GM21737 (cell line): Measurements from ENCODE around the gene LYRM2.
A peak's percentile ranks its signal among the peaks of the same experiment; 100 is the strongest.

Experiments
- ATAC-seq: cut with Tn5 transposase; IDR thresholded peaks from one replicate; pipeline ENCODE4 v1.9.1; 2021; ENCODE audit warnings: mild to moderate bottlenecking, moderate library complexity; ENCODE audit not compliant: unreplicated experiment

The LYRM2 gene, protein sequence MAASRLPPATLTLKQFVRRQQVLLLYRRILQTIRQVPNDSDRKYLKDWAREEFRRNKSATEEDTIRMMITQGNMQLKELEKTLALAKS

DNA sequence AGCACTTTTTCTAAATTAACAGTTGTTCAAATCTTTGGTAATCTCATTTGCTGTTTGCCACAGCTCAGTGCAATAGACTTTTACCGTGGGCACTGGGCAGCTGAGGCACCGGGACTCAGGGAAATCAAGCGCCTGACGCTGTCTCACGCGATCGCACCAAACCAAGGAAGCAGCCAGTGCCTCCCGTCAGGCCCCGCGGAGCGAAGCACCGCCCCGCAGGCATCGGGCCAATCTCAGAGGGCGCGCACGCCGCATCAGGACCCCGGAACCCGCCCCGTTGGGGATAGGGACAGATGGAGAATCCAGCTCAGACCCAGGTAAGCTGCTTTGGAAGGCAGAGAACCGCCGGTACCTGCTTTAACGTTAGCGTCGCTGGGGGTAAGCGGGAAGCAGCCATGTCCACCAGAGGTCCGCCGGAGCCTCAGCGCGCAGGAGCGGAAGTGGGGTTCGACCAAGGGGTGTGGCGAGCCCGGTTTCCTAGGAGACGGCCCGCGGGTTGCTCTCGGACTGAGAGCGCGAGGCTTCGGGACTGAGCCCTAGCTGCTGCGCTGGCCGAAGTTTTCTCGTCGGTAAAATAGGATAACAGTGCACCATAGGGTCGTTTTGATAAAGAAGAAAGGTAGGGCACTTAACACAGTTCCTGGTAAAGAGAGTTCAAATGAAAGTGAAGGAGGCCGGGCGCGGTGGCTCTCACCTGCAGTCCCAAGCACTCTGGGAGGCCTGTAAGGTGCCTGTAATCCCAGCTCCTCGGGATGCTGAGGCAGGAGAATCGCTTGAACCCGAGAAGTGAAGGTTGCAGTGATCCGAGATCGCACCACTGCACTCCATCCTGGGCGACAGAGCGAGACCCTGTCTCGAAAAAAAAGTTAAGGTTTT lies at the start of gene LYRM2:
TSS of gene LYRM2 (minus strand) at position 428 of the 876 bp plus-strand sequence. CDS start at position 397, 31 bp downstream.
- peak; percentile 99 for ATAC-seq

DNA sequence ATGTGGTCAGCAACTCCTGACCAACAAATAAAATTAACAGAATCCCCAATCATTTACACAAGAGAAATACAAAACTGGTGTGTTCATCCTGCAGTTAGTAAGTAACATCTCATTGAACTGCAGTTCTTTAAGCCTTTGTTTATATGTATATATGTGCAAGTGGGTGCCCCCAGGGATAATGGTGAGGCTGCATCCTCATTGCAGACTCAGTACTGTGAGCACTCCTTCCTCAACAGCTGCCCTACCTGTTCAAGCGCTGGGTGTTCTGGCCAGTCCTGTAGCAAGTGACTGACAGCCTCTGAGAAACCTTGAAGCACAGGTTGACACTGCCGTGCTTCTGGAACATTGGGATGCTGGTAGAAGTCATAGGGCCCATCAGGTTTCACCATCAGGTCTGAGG lies 49.8 kb upstream of the LYRM2 start:
- ATAC-seq, result no peak

DNA sequence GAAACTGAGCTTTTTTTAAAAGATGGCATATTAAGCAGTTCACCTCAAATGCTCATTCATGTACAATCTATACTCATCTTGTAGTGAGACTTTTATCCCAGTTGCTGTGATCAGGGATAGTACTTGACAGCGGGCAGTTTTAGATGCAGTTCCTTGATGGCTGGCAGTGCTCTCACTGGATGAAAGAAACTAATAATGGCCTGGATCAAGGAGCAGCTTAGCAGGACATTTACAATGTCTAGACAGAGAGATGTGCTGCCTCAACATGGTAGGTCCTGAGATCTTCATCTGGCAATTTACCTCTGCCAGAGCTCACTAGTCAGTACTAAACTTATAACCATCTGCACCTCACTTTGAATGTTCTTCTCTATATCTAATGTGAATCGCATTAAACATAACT lies 46.8 kb upstream of the LYRM2 start:
- ATAC-seq, result no peak

DNA sequence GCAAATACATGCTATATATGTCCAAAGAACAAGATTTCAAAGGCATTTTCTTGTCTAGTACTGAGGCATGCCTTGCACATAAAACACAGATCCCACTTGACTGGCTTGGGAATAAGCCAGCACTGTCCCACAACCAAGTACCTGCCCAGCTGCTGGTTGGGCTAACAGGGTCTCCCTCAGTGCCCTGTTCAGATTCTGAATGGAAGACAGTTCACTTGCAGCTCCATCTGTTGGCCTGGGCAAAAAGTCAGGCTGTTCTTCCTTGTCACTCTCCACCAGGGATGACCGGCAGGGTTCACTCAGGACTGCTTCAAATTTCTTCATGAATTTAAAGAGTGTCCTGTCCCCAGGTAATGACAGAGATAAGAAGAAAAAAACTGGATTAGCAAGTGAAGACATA lies 44.4 kb upstream of the LYRM2 start:
- no peak for ATAC-seq

DNA sequence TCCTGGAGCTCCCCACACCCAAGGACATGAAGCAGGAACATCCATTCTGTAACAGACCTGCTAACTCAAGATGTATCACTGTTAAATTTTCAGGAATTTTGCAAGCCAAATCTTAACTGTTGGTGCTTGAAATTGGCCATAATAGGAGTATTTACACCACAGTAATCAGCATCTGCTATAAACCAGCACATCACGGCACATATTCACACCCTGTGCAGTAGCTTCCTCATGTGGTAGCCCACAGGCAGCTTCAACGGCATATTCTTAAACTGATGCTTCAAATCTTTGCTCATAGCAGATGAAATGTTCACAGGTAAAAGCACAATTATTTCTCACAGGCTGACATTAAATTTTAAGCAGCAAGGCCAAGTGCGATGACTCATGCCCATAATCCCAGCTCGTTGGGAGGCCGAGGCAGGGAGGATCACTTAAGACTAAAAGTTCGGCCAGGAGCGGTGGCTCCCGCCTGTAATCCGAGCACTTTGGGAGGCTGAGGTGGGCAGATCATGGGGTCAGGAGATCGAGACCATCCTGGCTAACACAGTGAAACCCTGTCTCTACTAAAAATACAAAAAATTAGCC lies 43.5 kb upstream of the LYRM2 start:
- ATAC-seq, result no peak

DNA sequence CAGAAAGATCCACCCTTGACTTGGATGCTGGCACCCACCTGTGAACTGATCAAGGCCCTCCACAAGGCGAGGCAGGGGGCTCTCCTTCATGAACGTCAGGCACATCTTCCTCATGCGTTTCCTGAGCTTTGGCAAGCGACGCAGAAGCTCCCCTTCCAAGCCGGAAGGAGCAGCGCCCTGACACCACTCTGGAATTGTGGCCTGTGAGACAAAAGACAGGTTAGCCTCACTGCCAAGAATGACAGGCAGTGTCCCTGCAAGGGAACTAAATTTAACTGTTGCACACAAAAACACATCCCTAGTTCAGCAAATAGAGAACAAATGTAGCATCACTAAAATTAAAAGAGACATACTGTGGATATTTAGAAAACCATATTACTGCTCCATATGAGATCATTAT lies 42.0 kb upstream of the LYRM2 start:
- ATAC-seq, result no peak

DNA sequence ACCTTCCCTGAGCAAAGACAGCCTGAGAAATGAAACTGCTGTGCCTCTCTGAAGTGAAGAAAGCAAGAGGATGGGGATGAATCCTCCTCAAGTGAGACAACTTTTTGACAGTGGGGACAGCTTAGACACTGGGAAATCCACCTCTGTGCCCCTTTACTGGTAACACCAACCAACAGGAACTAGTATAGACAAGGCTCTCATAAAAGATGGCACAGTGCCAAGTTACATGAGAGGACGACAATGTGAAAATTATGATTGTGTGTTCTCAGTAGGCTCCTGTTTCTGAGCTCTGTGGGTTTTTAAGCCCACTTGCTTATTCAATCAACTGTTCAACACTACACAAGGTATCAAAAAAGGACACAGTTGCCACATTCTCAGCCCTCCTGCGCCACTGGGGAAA lies 41.6 kb upstream of the LYRM2 start:
- ATAC-seq, result no peak

DNA sequence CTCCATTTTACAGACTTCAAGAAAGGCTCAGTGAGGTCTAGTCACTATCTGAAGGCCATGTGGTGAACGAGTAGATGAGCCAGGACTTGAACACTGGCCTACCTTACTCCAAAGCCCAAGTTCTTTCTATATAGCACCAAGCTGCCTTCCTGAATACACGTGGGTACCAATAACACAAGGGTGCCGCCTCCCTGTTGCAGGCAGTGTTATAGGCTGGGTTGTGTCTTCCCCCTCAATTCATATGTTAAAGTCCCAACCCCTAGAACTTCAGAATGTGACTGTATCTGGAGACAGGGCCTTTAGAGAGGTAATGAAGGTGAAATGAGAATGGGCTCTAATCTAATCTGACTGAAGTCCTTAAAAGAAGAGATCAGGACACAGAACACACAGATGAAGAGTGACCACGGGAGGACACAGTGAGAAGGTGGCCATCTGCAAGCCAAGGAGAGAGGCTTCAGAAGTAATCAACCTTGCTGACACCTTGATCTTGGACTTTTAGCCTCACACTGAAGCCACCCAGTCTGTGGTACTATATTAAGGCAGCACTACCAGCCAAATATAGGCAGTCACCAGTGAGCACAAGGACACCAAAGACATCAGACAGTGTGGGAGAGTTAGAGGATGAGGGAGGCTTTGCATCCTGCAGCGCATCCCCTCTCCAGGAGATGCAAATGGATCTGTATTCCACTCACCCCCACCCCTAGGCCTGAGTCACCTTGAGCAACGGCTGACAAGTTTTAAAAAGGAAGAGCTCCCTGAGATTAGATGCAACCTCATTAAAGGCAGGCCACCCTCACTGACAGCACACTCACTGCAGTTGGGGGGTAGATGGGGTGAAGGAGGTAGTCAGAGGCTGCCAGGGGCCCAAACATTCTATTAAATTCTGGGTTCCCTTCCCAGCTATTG lies 40.9 kb upstream of the LYRM2 start:
- ATAC-seq, result no peak

DNA sequence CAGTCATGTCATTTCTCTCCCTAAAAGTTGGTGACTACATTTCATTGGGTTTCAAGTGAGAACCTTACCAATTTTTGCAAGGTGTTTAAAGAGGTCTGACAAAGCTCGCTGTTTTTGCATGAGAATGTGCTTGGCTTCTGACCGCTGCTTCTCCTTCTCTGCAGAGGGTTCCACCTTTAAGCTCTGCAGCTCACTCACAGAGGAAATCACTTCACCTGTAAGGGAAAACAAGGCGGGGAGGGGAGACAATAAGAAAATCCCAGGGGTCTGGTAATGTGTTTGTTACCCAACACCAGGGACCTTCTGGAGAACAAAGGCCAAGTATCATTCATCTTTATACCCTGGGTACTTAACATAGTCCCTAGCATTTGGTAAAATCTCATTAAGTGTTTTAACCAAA lies 40.0 kb upstream of the LYRM2 start:
- no peak for ATAC-seq

DNA sequence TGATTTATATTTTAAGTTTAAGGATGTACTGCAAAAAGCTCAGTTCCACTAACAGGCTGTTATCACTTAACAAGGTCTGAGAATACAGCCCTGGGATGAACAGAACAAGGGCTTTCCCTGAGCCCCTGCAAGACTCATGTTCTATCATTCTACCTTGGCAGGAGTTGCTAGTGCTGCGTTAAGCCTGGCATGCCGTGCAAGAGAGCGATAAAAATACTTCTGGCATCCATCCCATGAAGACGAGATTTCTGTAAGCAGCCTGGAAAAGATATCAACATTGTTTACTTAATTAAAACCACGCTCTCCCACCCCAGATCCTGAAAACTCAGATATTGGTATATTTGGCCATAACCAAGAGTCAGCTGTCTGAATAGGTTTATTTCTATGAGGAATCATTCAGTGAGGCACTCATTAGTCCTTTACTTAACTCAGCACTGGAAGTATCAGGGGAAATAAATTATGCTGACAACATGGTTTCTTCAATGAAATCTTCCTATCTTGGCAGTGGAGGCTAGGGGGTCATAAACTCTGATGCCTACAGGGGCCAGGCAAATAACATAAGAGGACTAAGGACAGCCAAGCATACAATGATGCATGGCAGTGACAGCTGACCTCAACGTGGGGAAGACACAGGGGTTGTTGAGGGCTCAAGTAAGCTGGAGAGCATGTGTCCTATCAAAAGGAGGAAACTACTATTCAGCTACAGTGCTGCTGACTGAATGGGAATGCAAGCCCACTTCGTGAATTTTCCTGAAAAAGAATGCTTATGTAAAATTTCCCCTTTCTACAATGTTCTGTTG lies 37.6 kb upstream of the LYRM2 start:
- no peak for ATAC-seq

DNA sequence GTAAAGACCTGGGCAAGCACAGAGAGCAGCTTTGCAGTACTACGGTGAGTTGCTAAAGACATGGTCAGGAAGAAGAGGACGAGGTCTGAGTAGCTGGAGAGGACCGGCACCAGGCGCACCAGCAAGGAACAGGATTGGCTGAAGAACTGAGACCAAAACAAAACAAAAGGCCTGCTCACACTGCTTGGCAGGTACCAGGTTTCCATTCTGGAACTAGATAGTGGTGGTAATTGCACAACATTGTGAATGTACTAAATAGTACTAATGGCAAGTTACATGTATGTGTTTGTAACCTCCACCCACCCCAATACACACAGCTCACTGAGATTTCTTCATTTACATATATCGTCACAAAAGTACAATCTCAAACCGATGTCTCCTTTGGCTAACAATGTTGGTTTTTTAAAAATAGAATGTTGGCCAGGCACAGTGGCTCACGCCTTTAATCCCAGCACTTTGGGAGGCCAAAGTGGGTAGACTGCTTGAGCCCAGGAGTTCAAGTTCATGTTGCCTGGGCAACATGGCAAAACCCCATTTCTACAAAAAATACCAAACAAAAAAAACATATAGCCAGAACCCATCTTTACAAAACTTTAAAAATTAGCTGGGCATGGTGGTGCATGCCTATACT lies 32.5 kb upstream of the LYRM2 start:
- no peak for ATAC-seq

DNA sequence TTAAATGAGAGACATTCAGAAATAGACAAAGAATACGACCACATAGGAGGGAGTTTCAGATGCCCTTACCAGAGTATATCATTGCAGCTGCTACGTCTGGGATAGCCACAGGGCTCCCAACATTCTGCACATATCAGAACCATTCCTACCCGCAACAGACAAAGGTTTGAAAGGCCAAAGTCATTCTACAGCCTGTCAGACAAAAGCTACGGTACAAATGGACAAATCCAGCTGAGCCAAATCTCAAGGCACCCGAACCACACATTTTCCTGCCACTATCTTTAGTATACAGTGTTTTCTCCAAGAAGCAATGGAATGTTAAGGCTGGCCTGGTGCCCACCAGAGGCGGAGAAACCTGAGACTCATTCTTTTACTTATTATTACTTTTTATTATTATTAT lies 30.5 kb upstream of the LYRM2 start:
- ATAC-seq, result no peak

DNA sequence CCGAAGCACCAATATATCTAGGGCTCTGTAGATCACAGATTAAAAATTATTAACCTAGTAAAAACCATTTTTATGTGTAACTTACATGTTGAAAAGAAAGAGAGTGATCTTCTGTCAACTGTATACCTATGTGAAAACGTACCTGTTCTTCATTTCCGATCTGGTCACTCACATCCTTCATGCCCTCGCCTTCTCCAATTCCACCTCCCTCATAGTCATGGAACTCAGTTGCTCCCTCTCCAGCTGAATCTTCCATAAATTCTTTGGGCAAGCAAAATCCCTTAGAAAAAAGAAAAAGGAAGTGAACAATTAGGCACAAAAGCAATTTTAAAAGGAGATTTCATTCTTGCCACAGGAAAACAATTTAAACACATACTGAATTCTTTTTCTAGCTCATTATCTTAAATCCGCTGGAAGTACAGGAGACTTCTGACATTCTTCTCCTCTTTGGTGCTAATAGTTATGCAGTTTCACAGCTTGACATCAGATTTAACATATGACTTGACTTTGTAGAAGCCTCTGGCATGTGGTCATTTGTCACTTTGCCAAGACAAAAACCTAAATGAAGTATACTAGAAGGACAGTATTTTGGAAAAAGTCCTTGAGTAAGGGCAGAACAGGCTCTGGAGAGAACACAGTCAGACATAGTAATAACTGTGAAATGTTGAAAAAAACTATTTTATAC lies 29.5 kb upstream of the LYRM2 start:
- no peak for ATAC-seq

DNA sequence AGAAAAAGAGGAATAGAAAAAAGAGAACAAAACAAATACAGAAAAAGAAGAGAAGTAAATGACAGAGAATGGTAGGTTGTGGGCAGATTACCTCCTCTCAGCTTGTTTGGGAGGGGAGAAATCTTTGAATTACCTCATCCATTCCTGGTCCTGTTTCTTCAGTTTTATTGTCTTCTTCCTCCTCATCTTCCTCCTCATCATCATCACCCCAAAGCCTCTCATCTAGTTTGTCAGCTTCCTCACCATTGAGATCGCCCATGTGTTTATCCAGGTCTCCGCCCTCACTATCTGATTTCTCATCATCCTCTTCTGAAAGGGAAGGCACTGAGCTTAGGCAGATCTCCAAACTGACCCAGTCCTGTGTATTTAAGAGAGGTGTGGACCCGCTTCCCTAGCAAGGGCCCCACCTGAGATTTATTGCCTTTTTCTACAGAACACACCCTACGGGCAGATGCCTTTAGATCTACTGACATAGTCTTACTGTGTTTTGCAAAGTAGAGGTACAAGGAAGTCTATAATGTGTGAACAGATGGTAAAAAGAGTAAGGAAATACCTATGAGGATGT lies 24.2 kb upstream of the LYRM2 start:
- ATAC-seq, result no peak

DNA sequence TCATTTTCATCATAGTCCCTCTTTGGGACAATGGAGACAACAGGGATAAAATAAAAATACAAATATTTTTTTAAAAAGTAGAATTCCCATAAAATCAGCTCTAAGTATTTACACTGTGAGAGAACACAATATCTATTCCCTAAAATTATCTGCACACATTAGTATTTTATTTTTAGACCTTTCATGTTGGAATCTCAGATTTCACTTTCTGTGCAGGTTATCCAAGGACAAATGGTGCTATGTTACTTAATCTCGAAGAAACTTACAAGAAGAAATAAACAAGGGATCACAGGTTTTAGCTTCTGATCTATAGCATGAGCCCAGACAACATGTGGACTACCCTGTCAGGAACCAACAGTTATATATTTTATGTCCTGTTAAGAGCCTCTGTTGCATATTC lies 23.0 kb upstream of the LYRM2 start:
- no peak for ATAC-seq

DNA sequence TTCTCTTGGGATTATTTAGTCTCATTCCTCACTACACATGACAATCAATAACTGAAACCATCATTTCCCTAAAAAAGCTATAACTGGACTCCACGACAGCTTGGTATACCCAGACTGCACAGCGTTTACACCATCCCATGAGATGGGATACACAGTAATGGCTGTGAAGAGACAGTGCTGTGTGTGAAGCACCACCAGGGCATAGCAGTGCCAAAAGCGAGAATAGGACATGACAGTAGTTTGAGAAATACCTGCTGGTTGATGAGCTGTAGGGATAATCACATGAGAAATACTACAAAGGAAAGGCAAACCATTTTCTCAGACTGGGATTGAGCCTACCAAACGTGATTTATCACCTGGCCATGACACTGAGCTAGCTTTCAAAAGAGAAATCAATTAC lies 22.4 kb upstream of the LYRM2 start:
- no peak for ATAC-seq

DNA sequence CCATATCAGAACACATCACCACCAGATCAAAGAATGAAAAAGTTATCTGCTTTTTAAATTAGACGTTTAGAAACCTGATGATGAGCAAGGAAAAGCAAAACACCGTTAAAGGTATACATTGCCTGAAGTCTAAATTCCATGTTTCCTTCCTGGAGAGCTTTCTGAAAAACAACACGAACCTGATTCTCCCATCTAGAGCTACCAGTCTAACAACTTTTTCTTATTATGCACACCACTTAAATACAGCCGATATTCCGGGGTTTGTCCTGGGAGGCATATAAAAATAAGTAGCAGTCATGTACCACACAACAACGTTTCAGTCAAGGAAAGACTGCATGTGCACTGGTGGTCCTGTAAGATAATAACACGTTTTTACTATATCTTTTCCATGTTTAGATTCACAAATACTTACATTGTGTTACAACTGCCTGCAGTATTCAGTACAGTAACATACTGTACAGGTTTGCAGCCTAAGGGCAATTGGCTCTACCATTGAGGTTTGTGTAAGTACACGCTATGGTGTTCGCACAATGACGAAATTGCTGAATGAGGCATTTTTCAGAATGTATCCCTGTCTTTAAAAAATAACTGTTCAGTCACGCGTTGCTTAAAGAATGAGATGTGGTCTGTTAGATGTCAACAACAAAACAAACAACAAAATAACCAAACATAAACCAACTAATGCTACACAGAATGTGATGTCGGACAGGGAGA lies 19.1 kb upstream of the LYRM2 start:
- ATAC-seq, result no peak

DNA sequence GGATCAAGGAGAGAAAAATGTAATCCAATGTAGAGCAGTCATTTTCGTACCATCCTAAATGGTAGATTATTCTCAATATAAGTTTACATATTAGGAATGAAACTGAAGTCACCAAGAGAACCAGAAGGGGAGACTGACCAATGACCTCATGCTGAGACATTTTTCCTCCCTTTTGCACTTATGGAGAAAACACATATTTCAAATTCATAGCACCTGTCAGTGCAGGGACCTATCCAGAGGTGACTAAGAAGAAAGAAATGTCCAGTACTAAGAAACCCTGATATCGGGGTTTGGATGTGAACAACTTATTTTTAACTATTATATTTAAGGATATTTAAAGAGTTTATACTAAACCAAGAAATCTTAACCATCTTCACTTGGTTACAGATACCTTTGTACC lies 16.6 kb upstream of the LYRM2 start:
- ATAC-seq, result no peak

DNA sequence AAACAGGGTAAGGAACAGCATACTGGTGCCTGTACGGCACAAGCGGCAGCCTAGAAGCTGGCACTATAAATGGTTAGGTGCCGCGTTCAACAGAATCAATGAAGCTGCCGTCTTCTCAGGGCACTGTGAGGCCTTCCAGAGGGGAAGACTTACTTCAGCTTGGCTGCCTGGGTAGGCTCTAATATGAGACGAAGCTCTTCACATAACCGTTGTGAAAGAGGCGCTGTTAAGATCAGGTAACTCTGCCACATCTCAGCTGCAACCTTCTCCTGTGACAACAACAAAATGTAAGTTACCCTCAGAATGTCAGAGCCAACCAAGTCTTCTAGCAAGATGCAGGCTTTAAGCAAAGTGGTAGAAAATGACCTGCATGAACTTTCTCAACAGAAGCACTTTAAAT lies 12.0 kb upstream of the LYRM2 start:
- ATAC-seq, result no peak
